Smooth muscle cell of the brain vasculature (primary cell): ENCODE measurements around the gene UGT1A7.

Experiments used
- DNase-seq: peaks from one replicate; pipeline ENCODE4 v3.0.0-alpha.2; 2012; ENCODE audit warnings: low read depth, low spot score

The UGT1A7 gene

GRCh38 chr2:233798335-233799086 is 116.8 kb downstream of the UGT1A7 start:
- no peak for DNase-seq

GRCh38 chr2:233799087-233799665 is 117.5 kb downstream of the UGT1A7 start:
- DNase-seq, result no peak

- no peak for DNase-seq
Measured at GRCh38 chr2:233799716-233800115, 118.0 kb downstream of the UGT1A7 start.

- no peak for DNase-seq
Measured at GRCh38 chr2:233800208-233800607, 118.5 kb downstream of the UGT1A7 start.

GRCh38 chr2:233801357-233802131 is 119.8 kb downstream of the UGT1A7 start:
- DNase-seq, result no peak

GRCh38 chr2:233802132-233802815 is 120.6 kb downstream of the UGT1A7 start:
- no peak for DNase-seq

GRCh38 chr2:233803292-233803911 is 121.7 kb downstream of the UGT1A7 start:
- no peak for DNase-seq

- DNase-seq, result no peak
Measured at GRCh38 chr2:233803994-233804393, 122.3 kb downstream of the UGT1A7 start.

- DNase-seq, result no peak
Measured at GRCh38 chr2:233807215-233807865, 125.6 kb downstream of the UGT1A7 start.

GRCh38 chr2:233807966-233808935 is 126.5 kb downstream of the UGT1A7 start:
- DNase-seq, result no peak

- DNase-seq, result no peak
Measured at GRCh38 chr2:233810385-233810784, 128.7 kb downstream of the UGT1A7 start.

- DNase-seq, result no peak
Measured at GRCh38 chr2:233811087-233811486, 129.4 kb downstream of the UGT1A7 start.

GRCh38 chr2:233811732-233812131 is 130.0 kb downstream of the UGT1A7 start:
- no peak for DNase-seq

GRCh38 chr2:233813236-233814055 is 131.7 kb downstream of the UGT1A7 start:
- no peak for DNase-seq

- no peak for DNase-seq
Measured at GRCh38 chr2:233814056-233814835, 132.5 kb downstream of the UGT1A7 start.

GRCh38 chr2:233815861-233816260 is 134.2 kb downstream of the UGT1A7 start:
- DNase-seq, result no peak

GRCh38 chr2:233816334-233816733 is 134.6 kb downstream of the UGT1A7 start:
- DNase-seq, result no peak

GRCh38 chr2:233816771-233817170 is 135.1 kb downstream of the UGT1A7 start:
- DNase-seq, result no peak
